RWPE2 (cell line): ENCODE data around the gene CROCC.
A peak's percentile ranks its signal among the peaks of the same experiment; 100 is the strongest.
"Not testable (repeated sequence)": the region's sequence is repeated elsewhere in the genome, so short reads cannot be mapped to it uniquely, and the experiment has no call there.

Experiments used
- ATAC-seq: fragments of 200-7000 bp; cut with Tn5 transposase; 3 replicates; pipeline ENCODE4 v1.9.1; 2021; ENCODE audit warnings: low read depth
- DNase-seq: peaks from one replicate; pipeline ENCODE4 v3.0.0-alpha.2; 2020; ENCODE audit warnings: low spot score
- H3K27ac ChIP-seq: fragments of 450-650 bp; 2 replicates; pipeline ENCODE4 v1.5.1; 2017; ENCODE audit warnings: mild to moderate bottlenecking; ENCODE audit not compliant: poor library complexity, severe bottlenecking
- H3K27me3 ChIP-seq: fragments of 250-450 bp; sonication (Bioruptor Pico); 2 replicates; pipeline ENCODE4 v1.5.1; 2021; ENCODE audit warnings: mild to moderate bottlenecking, moderate library complexity; ENCODE audit not compliant: insufficient read depth, poor library complexity, severe bottlenecking
- H3K36me3 ChIP-seq: fragments of 250-450 bp; sonication (Bioruptor Pico); 2 replicates; pipeline ENCODE4 v1.5.1; 2020; ENCODE audit warnings: low read depth, mild to moderate bottlenecking, moderate library complexity
- H3K4me1 ChIP-seq: fragments of 250-450 bp; sonication (Bioruptor Pico); 2 replicates; pipeline ENCODE4 v1.5.1; 2021; ENCODE audit warnings: mild to moderate bottlenecking, moderate library complexity; ENCODE audit not compliant: insufficient read depth, poor library complexity, severe bottlenecking
- H3K4me3 ChIP-seq: fragments of 250-450 bp; sonication (Bioruptor Pico); 2 replicates; pipeline ENCODE4 v1.5.1; 2021; ENCODE audit warnings: mild to moderate bottlenecking, moderate library complexity; ENCODE audit not compliant: severe bottlenecking
- H3K9me3 ChIP-seq: fragments of 250-450 bp; sonication (Bioruptor Pico); 2 replicates; pipeline ENCODE4 v1.5.1; 2021; ENCODE audit warnings: mild to moderate bottlenecking, moderate library complexity; ENCODE audit not compliant: severe bottlenecking
- TF ChIP-seq, protein P1 (sequence below): fragments of 450-650 bp; IDR thresholded peaks from one replicate; pipeline ENCODE4 v1.5.1; 2017; ENCODE audit warnings: mild to moderate bottlenecking, moderate library complexity; ENCODE audit not compliant: poor library complexity, severe bottlenecking

The CROCC gene

DNA sequence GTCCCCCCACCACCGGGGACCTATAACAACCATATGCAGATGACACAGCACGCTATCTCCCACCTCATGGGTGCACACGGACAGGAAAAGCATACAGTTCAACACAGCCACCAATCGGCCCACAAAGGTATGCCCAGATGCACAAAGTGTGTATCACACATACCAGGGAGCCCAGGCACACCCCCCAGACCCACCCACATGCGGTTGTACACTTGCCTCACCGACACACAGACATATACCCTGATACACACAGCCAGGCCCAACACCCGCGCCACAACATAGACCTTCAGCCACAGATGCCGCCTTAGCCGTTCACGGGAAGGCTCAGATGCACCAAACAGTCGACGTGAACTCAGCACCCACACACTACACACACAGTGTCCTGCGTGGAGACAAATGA is 5.5 kb downstream of the CROCC start:
- no peak overlapping the region for H3K4me3 ChIP-seq
- H3K27ac ChIP-seq, result no peak overlapping the region
- DNase-seq (peak; percentile 65), ATAC-seq (no peak)
- H3K27me3 ChIP-seq, result no peaks in the 10 kb centered on the region
- TF ChIP-seq, protein P1, sequence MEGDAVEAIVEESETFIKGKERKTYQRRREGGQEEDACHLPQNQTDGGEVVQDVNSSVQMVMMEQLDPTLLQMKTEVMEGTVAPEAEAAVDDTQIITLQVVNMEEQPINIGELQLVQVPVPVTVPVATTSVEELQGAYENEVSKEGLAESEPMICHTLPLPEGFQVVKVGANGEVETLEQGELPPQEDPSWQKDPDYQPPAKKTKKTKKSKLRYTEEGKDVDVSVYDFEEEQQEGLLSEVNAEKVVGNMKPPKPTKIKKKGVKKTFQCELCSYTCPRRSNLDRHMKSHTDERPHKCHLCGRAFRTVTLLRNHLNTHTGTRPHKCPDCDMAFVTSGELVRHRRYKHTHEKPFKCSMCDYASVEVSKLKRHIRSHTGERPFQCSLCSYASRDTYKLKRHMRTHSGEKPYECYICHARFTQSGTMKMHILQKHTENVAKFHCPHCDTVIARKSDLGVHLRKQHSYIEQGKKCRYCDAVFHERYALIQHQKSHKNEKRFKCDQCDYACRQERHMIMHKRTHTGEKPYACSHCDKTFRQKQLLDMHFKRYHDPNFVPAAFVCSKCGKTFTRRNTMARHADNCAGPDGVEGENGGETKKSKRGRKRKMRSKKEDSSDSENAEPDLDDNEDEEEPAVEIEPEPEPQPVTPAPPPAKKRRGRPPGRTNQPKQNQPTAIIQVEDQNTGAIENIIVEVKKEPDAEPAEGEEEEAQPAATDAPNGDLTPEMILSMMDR, result no peak
- no peaks in the 10 kb centered on the region for H3K9me3 ChIP-seq
- no peaks in the 10 kb centered on the region for H3K36me3 ChIP-seq
- H3K4me1 ChIP-seq, result peaks cover 12% of the 10 kb centered on the region

DNA sequence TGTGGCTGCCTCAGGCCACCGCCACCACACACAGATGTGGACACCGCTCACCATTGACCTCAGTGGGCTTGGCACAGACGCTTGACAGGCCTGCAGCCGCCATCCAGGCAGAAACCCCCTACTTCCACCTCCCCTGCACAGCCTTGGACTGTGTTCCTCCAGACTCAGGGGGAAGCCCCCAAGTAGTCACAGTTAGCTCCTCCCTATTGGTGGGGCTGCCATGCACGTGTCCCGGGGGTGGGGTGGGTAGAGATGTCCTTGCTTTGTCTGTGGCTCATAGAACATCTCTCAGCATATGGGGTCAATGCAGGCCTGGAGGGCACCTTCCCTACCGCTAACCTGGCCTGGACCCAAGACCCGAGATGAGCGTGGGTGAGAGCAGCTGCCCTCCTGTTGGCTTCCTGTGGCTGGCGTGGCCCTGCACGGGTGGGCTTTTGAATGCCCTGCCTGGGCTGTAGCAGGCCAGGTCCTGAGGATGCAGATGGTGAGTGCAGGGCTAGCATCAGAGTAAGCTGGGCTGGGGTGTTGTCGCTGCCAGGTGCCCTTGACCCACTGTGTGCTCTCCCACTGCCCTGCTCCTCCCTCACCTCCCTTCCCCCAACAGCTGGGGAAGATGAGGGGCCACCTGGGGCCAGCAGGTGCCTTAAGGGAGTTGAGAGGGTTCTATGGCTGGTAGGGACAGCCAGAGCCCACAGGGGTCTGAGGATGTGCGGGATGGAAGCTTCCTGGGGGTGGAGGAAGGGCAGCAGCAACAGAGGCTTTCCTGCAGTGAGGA is 6.2 kb downstream of the CROCC start:
- no peak overlapping the region for H3K27ac ChIP-seq
- TF ChIP-seq, protein P1, result no peak
- no peaks in the 10 kb centered on the region for H3K9me3 ChIP-seq
- ATAC-seq (no peak), DNase-seq (peak; percentile 77)
- H3K4me3 ChIP-seq, result no peak overlapping the region
- H3K27me3 ChIP-seq, result no peaks in the 10 kb centered on the region
- H3K36me3 ChIP-seq, result peaks cover 2% of the 10 kb centered on the region; the same call in 1 of the 2 replicates
- peaks cover 12% of the 10 kb centered on the region for H3K4me1 ChIP-seq

DNA sequence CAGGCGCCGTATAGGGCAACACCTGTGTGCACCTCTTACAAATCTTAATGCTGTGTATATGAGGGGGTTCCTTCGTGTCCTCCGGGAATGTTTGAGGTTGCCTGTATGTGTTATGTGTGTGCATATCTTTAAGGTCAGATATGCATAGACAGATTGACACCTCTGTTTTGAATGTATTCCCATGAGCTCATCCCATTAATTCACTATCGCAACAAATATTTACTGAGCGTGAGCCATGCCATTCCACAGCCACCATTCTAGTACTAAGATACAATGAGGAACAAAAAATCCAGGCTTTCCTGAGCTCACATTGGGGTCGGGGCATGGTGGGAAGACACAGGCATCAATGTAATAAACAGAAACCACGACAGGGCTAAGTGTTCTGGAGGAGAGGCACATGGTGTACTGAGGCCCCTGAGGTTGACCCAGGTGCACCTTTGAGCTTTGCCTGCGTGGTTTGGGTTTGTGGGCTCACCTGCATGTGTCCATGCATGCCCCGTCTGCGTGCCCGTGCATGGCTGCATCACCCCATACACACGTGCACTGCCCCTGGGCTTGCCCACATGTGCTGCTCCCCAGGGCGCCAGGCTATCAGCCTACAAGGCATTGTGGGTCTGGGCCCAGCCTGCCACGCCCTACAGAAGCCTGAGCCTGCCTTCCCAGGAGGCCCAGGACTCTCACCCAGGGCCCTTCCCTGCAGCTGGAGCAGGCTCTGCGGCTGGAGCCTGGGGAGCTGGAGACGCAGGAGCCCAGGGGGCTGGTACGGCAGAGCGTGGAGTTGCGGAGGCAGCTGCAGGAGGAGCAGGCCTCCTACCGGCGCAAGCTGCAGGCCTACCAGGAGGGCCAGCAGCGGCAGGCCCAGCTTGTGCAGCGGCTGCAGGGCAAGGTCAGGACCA is 7.7 kb downstream of the CROCC start:
- not testable (repeated sequence) for H3K4me3 ChIP-seq, H3K9me3 ChIP-seq, H3K27me3 ChIP-seq, H3K27ac ChIP-seq, H3K36me3 ChIP-seq
- peak; percentile 32 for ATAC-seq
- DNase-seq, result peak; percentile 88
- H3K4me1 ChIP-seq, result peaks cover 12% of the 10 kb centered on the region

DNA sequence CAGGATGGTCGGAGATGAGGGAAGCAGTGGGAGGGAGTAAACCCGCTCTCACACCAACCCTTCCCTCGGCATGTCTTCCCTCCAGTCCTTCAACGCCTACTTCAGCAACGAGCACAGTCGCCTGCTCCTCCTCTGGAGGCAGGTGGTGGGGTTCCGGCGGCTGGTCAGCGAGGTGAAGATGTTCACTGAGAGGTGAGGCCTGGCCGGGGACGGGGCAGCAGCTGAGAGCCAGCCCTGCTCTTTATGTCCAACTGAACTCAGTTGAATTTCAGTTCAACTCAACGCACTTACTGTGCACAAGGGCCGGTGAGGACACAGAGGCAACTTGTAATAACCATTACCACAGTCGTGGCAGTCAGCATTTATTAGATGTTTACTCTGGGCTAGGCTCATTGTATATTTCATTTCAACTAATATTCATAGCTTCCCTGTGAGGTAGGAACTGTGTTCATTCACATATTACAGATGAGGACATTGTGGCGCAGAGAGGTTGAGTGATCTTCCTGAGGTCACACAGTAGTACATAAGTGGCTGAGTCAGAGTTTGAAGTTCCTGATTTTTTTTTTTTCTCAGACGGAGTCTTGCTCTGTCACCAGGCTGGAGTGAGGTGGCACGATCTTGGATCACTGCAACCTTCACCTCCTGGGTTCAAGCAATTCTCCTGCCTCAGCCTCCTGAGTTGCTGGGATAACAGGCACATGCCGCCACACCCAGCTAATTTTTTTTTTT is 9.6 kb downstream of the CROCC start:
- not testable (repeated sequence) for DNase-seq, H3K4me1 ChIP-seq, H3K36me3 ChIP-seq, H3K4me3 ChIP-seq, H3K9me3 ChIP-seq, ATAC-seq, H3K27ac ChIP-seq, H3K27me3 ChIP-seq

DNA sequence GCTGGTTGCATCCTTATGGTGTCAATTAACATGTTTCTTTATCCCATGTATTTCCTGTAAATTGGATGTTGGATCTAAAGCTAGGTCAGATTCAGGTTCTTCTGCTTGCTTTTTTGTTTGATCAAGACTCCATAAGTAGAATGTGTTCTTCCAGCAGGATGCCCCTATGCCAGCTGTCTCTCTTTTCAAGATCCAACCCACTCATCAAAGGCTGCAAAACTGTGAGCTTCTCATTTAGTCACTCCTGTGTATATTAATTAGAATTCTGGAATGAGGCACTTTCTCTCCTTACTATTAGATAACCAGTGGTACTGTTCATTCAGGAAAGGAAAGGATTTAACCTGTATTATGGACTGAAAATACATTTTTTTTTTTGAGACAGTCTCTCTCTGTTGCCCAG is 12.2 kb downstream of the CROCC start:
- not testable (repeated sequence) for H3K4me3 ChIP-seq, ATAC-seq, DNase-seq, H3K27me3 ChIP-seq, H3K9me3 ChIP-seq, H3K36me3 ChIP-seq, H3K4me1 ChIP-seq, H3K27ac ChIP-seq

DNA sequence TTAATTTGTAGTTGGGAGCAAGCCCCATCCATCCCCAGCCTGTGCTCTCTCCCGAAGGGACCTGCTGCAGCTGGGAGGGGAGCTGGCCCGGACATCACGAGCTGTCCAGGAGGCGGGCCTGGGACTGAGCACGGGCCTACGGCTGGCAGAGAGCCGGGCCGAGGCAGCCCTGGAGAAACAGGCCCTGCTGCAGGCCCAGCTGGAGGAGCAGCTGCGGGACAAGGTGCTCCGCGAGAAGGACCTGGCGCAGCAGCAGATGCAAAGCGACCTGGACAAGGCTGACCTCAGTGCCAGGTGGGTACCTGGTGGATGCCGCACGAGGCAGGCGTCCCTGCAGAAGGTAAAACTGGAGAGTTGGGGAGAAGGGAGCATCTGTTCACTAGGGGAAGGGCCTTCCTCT is 14.8 kb downstream of the CROCC start:
- ATAC-seq, H3K36me3 ChIP-seq, DNase-seq, H3K4me1 ChIP-seq, H3K9me3 ChIP-seq, H3K4me3 ChIP-seq, H3K27ac ChIP-seq, H3K27me3 ChIP-seq: not testable (repeated sequence)
